Upper lobe of right lung (tissue), 1 donor: ENCODE measurements around the gene CCT5. TPM values are rescaled to one million over a fixed set of nuclear protein-coding genes. Genes with fewer than 3 reads are reported as not detected.

Experiments used
- ATAC-seq: fragments of 200-7000 bp; cut with Tn5 transposase; one replicate; pipeline ENCODE4 v1.9.1; 2020; ENCODE audit warnings: mild to moderate bottlenecking, moderate library complexity
- DNase-seq: peaks from one replicate; pipeline ENCODE4 v3.0.0-alpha.2; 2020
- H3K27ac ChIP-seq: fragments of 200-600 bp; one replicate; pipeline ENCODE4 v1.8.0; 2022
- H3K27me3 ChIP-seq: fragments of 200-600 bp; one replicate; pipeline ENCODE4 v1.8.0; 2022; ENCODE audit warnings: mild to moderate bottlenecking
- H3K36me3 ChIP-seq: fragments of 200-600 bp; one replicate; pipeline ENCODE4 v1.8.0; 2022
- H3K4me1 ChIP-seq: fragments of 200-600 bp; one replicate; pipeline ENCODE4 v1.8.0; 2022
- H3K4me3 ChIP-seq: fragments of 200-600 bp; one replicate; pipeline ENCODE4 v1.8.0; 2022; ENCODE audit warnings: mild to moderate bottlenecking
- H3K9me3 ChIP-seq: fragments of 200-600 bp; one replicate; pipeline ENCODE4 v1.8.0; 2022
- CTCF ChIP-seq: fragments of 200-600 bp; IDR thresholded peaks from one replicate; pipeline ENCODE4 v1.8.0; 2022; ENCODE audit warnings: antibody characterized with exemption
- intact Hi-C: fragments of 100-400 bp; cut with DNase I; formaldehyde crosslinking; loops from one replicate; pipeline ENCODE4 v1.11.0; 2022
- total RNA-seq: library from RNA; stranded (reverse); fragmentation: NEBNext Ultra II Directional; extraction: Animal tissue kit (Norgen Biotek cat#: 25700); gene quantifications from one replicate; pipeline ENCODE4 v1.2.1, GENCODE V29; 2021
- donor health status: DM: no; HTN: yes; CAD: no; lungs with severe emphysema.

Gene CCT5
- total RNA-seq, 1 donor from 2014 or later, result 119 TPM

- intact Hi-C loops, result no loop called here
- DNase-seq (no peak), ATAC-seq (no peak)
- H3K4me3 ChIP-seq, result no peak overlapping the region
- H3K4me1 ChIP-seq, result peaks cover 6% of the 10 kb centered on the region
- no peaks in the 10 kb centered on the region for H3K36me3 ChIP-seq
- no peaks in the 10 kb centered on the region for H3K9me3 ChIP-seq
- no peak overlapping the region for H3K27ac ChIP-seq
- no peaks in the 10 kb centered on the region for H3K27me3 ChIP-seq
- no peak for TF ChIP-seq CTCF
Observed at GRCh38 chr5:10300246-10300645, 50.2 kb downstream of the CCT5 start.

GRCh38 chr5:10301266-10301665 is 51.2 kb downstream of the CCT5 start:
- no peak for DNase-seq
- no peak for ATAC-seq
- intact Hi-C loops, result no loop called here
- Histone ChIP-seq H3K36me3 (no peaks in the 10 kb centered on the region), H3K27ac (peak overlapping the region; percentile 17), H3K27me3 (no peaks in the 10 kb centered on the region), H3K4me3 (no peak overlapping the region), H3K9me3 (no peaks in the 10 kb centered on the region), H3K4me1 (peaks cover 6% of the 10 kb centered on the region)
- no peak for TF ChIP-seq CTCF

- DNase-seq (peak; percentile 93), ATAC-seq (peak; percentile 96)
- no peak for TF ChIP-seq CTCF
- no peaks in the 10 kb centered on the region for H3K9me3 ChIP-seq
- intact Hi-C loops, result no loop called here
- H3K27me3 ChIP-seq, result no peaks in the 10 kb centered on the region
- no peaks in the 10 kb centered on the region for H3K36me3 ChIP-seq
- H3K4me3 ChIP-seq, result no peak overlapping the region
- no peak overlapping the region for H3K27ac ChIP-seq
- H3K4me1 ChIP-seq, result peaks cover 7% of the 10 kb centered on the region
Observed at GRCh38 chr5:10301842-10302610, 51.9 kb downstream of the CCT5 start.

GRCh38 chr5:10303201-10303600 is 53.1 kb downstream of the CCT5 start:
- H3K9me3 ChIP-seq, result no peaks in the 10 kb centered on the region
- H3K4me1 ChIP-seq, result peaks cover 10% of the 10 kb centered on the region
- H3K4me3 ChIP-seq, result no peak overlapping the region
- intact Hi-C loops, result no loop called here
- no peaks in the 10 kb centered on the region for H3K36me3 ChIP-seq
- no peak overlapping the region for H3K27ac ChIP-seq
- TF ChIP-seq CTCF, result no peak
- no peak for ATAC-seq
- H3K27me3 ChIP-seq, result no peaks in the 10 kb centered on the region
- no peak for DNase-seq

- Histone ChIP-seq H3K27ac (no peak overlapping the region), H3K9me3 (no peaks in the 10 kb centered on the region), H3K36me3 (no peaks in the 10 kb centered on the region), H3K4me3 (no peak overlapping the region), H3K27me3 (no peaks in the 10 kb centered on the region), H3K4me1 (peaks cover 10% of the 10 kb centered on the region)
- no peak for ATAC-seq
- no peak for TF ChIP-seq CTCF
- intact Hi-C loops, result no loop called here
- no peak for DNase-seq
Observed at GRCh38 chr5:10303699-10304170, 53.7 kb downstream of the CCT5 start.
